ENCODE measurements around the gene GCG.

Gene GCG

DNA sequence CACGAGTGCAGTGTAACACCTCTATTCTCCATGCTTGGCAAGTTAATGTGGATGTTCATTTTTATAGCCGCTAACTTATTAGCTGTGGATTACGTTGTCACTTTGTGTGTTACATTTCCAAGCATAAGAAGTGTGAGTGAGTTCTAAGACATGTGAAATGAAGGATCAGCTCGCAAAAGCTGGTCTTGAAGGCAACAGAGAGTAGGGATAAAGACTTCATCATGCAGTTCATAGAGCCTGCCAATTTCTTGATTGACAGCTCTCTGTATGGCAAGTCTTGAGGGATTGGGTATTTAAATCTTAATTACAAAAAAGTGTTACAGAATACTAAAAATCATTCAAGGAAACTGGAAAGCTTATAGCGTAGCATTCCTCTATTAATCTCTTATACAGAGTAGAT, 52.2 kb downstream of the GCG start:
- no peak for DNase-seq
